Stimulated activated CD8-positive, alpha-beta memory T cell treated with anti-CD3 and anti-CD28 coated beads, Interleukin-12 subunit alpha, Interleukin-12 subunit beta, amount 100 ng/mL, for 24 hours (primary cell): ENCODE measurements around the gene TP63.
"Not testable (repeated sequence)": the region's sequence is repeated elsewhere in the genome, so short reads cannot be mapped to it uniquely, and the experiment has no call there.

ENCODE experiments used
- DNase-seq: peaks from one replicate; pipeline ENCODE4 v3.0.0-alpha.2; 2020; ENCODE audit errors: extremely low read depth

The TP63 gene

GRCh38 chr3:189721873-189722665 is 90.9 kb downstream of the TP63 start:
- no peak for DNase-seq

- no peak for DNase-seq
Measured at GRCh38 chr3:189724356-189724755, 93.2 kb downstream of the TP63 start.

- no peak for DNase-seq
Measured at GRCh38 chr3:189726277-189726676, 95.1 kb downstream of the TP63 start.

GRCh38 chr3:189727158-189727557 is 96.0 kb downstream of the TP63 start:
- DNase-seq: no peak

GRCh38 chr3:189727898-189728297 is 96.7 kb downstream of the TP63 start:
- DNase-seq: no peak

DNA sequence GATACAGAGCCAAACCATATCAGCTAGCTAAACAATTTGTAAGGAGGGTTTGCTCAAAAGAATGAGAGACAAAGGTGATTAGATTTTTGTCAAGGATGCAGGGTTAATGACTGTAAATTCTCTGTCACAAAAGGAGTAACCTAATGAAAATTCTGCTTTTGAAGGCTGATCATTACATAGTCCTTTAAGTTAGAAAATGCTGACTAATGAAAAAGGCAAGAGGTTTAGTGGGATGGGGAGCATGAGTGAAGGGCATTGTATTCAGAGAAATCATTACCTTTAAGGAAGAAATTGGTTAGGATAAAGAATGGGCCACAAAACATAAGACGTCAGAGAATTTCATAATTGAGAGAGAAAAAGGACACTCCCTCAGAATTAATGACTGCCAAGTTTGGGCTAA is 97.7 kb downstream of the TP63 start:
- no peak for DNase-seq

DNA sequence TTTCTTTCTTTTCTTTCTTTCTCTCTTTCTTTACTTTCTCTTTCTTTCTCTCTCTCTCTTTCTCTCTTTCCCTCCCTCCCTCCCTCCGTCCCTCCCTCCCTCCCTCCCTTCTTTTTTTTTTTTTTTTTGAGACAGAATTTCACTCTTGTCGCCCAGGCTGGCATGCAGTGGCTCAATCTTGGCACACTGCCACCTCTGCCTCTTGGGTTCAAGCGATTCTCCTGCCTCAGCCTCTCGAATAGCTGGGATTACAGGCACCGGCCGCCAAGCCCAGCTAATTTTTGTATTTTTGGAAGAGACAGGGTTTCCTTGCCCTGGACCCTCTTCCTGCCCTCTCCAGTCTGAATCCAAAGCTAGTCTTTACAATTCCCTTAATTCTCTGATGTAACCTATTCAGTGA is 102.9 kb downstream of the TP63 start:
- DNase-seq: no peak

GRCh38 chr3:189735913-189736312 is 104.7 kb downstream of the TP63 start:
- DNase-seq: no peak

DNA sequence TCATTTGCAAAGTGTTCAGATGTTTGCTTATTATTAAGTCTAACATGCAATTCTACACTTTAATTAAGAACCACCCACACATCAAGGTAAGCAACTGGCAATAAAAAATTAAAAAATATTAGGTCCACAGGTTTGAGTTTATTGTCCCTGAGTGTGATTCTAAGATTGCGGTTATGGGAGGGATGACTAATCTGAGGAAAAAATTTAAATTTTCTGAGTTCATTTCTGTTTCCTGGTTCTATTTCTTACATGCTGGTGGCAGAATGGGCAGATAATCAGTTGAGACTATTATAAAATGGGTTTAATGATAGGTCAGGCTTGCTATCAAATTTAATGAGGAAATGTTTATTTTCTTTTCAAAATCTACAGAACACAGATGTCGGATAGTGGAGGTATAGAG is 105.9 kb downstream of the TP63 start:
- no peak for DNase-seq

- DNase-seq: no peak
Measured at GRCh38 chr3:189737619-189738018, 106.4 kb downstream of the TP63 start.

GRCh38 chr3:189739378-189739777 is 108.2 kb downstream of the TP63 start:
- no peak for DNase-seq

DNA sequence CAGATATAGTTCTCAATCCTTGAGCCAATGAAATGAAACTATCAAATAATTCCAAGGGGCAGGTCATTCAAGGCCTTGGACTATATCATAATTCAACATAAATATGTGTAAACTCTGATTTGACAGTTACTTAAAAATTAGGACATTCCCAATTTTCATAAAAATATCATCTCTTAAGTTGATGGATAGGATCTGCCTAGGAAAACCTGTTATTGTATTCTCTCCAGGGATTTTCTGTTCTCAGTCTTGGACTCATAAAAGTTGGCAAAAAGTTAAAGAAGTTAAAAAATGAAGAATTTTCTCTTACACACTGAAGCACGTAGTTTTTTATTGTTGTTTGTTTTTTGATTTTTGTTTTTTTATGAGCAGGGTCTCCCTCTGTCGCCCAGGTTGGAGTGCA is 109.0 kb downstream of the TP63 start:
- DNase-seq: no peak

GRCh38 chr3:189744235-189744634 is 113.0 kb downstream of the TP63 start:
- DNase-seq: no peak

- DNase-seq: no peak
Measured at GRCh38 chr3:189745622-189746021, 114.4 kb downstream of the TP63 start.

GRCh38 chr3:189748046-189748445 is 116.9 kb downstream of the TP63 start:
- DNase-seq: no peak

- DNase-seq: not testable (repeated sequence)
Measured at GRCh38 chr3:189750972-189751371, 119.8 kb downstream of the TP63 start.

- no peak for DNase-seq
Measured at GRCh38 chr3:189754356-189754755, 123.2 kb downstream of the TP63 start.

DNA sequence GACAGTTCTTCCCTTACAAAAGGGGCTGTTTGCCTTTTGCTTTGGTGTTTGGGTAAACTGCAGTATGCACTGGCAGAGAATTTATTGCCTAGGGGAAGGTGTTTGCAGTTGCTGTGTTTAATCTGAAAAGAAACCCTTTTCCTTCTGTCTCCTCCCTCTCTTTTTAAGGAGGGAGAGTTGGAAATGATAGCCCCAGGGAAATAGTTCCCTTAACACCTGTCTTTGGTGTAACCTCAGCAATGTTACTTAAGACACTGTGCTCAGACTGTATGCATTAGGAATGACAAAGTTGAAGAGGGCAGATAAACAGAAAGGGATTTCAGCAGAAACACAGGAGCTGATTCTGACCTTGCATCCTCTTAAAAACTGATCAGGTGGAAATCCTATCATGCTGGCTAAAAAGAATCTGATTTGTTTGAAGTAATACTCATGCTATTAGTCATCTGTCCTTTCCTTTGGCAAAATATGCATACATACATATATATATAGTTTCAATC is 125.4 kb downstream of the TP63 start:
- DNase-seq: no peak

DNA sequence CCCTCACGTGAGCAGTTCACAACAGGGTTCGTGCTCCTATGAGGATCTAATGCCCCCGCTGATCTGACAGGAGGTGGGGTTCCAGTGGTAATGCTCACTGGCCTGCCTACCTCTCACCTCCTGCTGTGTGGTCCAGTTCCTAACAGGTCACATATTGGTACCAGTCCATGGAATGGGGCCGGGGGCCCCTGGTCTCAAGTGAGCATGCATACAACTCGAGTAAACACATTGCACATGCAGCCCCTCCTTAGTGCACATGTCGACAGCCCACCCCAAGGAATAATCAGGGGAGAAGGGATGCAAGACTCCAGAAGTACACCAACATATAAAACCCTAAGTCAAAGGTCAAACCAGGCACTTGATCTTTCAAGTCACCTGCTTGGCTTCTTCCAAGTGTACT is 127.0 kb downstream of the TP63 start:
- no peak for DNase-seq

DNA sequence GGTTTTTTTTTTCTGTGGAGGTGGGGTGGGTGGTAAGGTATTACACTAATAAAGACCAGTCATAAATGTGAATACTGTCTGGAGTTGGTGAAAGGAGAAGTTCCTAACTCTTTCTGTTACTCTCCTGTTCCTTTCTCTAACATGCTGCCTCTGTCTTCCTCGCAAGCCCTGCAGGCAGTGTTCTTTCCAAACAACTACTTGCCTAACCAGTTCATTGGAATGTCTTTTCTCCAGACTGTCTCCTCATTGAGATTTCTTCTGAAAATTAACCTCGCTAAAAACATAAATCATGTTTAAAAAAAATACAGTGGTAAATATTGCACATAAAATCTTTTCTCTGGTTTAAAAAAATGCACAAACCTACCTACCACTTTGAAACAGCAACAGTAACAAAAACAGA is 135.2 kb downstream of the TP63 start:
- no peak for DNase-seq

GRCh38 chr3:189771842-189772450 is 140.8 kb downstream of the TP63 start:
- no peak for DNase-seq

- DNase-seq: no peak
Measured at GRCh38 chr3:189772584-189772983, 141.4 kb downstream of the TP63 start.

- DNase-seq: no peak
Measured at GRCh38 chr3:189773056-189773455, 141.9 kb downstream of the TP63 start.
